Astrocyte of the cerebellum (primary cell): ENCODE data around the gene LSM3.

Experiments
- DNase-seq: peaks from one replicate; pipeline ENCODE4 v3.0.0-alpha.2; 2011; ENCODE audit warnings: low read depth
- H3K4me3 ChIP-seq: 2 replicates; pipeline ENCODE4 v1.5.1; 2011; ENCODE audit warnings: mild to moderate bottlenecking, low read depth, low read length, moderate library complexity
- in situ Hi-C: cut with HindIII; loops from 2 replicates; pipeline ENCODE4 v1.10.0; 2017; ENCODE audit warnings: low sequenced_read_pairs
- TF ChIP-seq, protein P1 (sequence below): IDR thresholded peaks from 2 replicates; pipeline ENCODE4 v1.5.1; 2012; ENCODE audit warnings: low read length, low read depth, moderate library complexity, mild to moderate bottlenecking; ENCODE audit errors: missing control alignments

The LSM3 gene

DNA sequence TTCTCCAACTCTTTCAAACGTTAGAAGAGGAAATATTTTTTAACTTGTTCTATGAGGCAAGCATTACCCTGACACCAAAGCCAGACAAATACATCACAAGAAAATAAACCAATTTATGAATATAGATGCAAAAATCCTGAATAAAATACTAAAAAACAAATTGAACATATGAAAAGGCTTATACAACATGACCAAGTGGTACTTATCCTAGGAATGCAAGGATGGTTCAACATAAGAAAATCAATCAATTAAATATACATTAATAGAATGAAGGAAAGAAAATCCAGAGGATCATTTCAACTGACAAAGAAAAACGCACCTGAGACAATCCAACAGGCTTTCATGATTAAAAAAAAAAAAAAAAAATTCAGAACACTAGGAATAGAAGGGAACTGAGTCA is 17.3 kb upstream of the LSM3 start:
- in situ Hi-C loops: no loop called here
- TF ChIP-seq, protein P1, sequence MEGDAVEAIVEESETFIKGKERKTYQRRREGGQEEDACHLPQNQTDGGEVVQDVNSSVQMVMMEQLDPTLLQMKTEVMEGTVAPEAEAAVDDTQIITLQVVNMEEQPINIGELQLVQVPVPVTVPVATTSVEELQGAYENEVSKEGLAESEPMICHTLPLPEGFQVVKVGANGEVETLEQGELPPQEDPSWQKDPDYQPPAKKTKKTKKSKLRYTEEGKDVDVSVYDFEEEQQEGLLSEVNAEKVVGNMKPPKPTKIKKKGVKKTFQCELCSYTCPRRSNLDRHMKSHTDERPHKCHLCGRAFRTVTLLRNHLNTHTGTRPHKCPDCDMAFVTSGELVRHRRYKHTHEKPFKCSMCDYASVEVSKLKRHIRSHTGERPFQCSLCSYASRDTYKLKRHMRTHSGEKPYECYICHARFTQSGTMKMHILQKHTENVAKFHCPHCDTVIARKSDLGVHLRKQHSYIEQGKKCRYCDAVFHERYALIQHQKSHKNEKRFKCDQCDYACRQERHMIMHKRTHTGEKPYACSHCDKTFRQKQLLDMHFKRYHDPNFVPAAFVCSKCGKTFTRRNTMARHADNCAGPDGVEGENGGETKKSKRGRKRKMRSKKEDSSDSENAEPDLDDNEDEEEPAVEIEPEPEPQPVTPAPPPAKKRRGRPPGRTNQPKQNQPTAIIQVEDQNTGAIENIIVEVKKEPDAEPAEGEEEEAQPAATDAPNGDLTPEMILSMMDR: no peak
- DNase-seq: no peak
- no peak overlapping the region for H3K4me3 ChIP-seq

DNA sequence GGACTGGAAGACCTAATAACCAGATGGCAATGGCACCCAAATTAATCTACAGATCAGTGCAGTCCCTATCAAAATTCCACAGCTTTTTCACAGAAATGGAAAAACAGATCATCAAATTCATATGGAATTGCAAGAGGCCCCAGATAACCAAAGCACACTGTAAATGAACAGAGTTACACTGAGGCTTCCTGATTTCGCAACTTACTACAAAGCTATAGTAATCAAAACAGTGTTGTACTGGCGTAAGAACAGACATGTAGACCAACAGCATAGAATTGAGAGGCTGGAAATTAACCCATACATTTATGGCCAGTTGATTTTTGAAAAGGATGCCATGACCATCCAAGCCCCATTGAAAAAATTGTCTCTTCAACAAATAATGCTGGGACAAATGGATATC is 16.4 kb upstream of the LSM3 start:
- DNase-seq: no peak
- no peak overlapping the region for H3K4me3 ChIP-seq
- in situ Hi-C loops: no loop called here
- TF ChIP-seq, protein P1: no peak

DNA sequence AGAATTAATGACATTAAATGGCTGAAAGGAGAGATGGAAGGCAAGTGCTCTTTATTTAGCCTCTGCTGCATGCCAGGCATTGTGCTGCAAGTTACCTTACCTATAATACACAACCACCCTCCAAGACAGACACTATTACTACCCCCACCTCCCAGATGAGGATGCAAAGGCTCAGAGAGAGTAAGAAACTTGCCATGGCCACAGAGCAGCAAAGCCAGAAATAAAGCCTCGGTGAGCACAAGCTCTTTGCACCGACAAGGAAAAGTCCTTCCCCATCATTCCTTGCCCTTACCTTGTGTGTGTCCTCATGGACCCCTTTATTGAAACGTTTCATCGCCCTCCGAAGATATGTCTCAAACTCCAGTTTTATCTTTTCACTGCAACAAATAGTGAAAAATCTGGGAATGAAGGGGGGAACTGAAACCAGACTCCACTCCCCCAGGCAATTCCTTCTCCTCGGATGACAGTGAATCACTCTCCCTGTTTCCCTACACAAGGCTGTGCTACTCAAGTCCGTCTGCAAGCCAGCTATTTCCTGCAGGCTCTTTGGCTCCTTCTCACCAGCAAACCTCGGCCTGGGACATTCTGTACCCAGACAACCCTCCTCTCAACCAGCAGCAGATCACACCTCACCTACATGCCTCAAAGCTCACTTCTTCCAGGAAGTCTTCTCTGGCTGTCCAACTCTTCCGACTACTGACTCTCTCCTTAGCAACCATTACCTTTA is 11.6 kb upstream of the LSM3 start:
- no peak overlapping the region for H3K4me3 ChIP-seq
- TF ChIP-seq, protein P1: no peak
- DNase-seq: no peak
- in situ Hi-C loops: loop anchor here (5.0 kb wide), 1 partner anchor 45 kb away; no protein-coding TSS in a partner anchor

DNA sequence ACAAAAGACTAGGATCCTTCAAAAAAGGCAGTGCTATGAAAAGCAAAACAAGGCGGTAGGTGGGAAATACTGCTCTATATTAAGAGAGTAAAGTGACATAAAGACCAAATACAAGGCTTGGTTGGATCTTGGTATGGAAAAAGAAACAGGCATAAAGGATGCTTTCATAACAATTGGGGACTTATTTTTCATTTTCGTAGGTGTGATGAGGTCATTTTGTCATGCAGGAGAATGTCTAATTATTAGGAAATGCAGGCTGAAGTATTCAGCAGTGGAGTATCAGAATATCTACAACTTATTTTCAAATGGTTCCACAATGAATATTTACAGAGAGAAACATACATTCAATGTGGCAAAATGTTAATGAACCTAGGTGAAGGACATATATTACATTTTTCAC is 9.2 kb upstream of the LSM3 start:
- in situ Hi-C loops: loop anchor here (5.0 kb wide), 1 partner anchor 43 kb away; no protein-coding TSS in a partner anchor
- H3K4me3 ChIP-seq: no peak overlapping the region
- DNase-seq: no peak
- TF ChIP-seq, protein P1: no peak

DNA sequence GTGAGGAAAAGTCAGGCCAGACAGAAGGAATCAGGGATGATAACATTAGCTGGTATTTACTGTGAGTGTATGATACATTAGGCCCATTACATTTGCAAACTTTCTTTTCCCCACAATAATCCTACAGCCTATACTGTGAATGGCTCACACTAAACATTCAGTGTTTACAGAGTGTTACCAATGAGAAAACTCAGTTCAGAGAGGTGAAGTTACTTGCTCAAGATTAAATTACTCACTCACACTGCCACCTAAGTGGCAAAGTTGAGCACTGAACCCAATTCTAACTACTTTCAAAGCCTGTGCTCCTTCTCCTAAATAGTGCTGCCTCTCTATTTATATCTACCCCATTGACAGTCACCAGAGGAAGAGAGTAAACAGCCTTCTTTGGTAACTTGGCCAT is 8.7 kb upstream of the LSM3 start:
- DNase-seq: no peak
- H3K4me3 ChIP-seq: no peak overlapping the region
- TF ChIP-seq, protein P1: no peak
- in situ Hi-C loops: loop anchor here (5.0 kb wide), 1 partner anchor 42 kb away; no protein-coding TSS in a partner anchor

DNA sequence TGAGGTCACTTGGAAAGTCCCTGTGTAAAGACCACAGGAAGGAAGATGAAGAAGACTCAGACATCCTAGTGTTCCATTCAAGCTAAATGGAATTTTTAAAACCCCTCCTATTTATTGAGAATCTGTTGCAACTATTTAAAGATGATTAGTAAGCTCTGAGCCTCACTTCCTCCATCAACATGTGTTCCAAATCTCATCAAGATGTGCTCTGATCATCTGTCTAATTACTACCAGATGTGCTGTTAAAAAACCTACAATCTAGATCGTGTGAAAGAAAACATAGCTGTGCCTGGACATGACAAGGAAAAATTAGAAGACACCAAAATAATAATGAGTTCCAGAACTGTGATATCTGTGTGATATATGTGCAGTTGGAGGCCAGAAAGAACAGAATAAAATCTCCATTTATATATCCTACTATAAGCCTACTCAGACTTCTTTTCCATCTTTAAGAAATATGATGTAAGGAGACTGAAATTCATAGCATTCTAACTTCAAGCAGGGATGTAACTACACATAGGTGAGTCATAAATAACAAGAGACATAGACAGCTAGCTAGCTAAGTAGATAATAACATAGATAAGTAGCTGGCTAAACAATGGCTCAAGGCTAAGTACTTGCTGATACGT is 8.0 kb upstream of the LSM3 start:
- TF ChIP-seq, protein P1: no peak
- DNase-seq: no peak
- in situ Hi-C loops: no loop called here
- H3K4me3 ChIP-seq: no peak overlapping the region
